Measurements from ENCODE around the gene FSD1L.

The FSD1L gene

GRCh38 chr9:105418588-105419500 is 29.0 kb upstream of the FSD1L start:
- Histone ChIP-seq H2BK5ac (ENCODE audit: low read length) (no peak overlapping the region), H3K23ac (ENCODE audit: low read length) (no peak overlapping the region), H4K5ac (ENCODE audit: low read length) (no peak overlapping the region), H2BK15ac (replicated peaks; ENCODE audit: low read depth) (no peak overlapping the region), H3K27ac (ENCODE audit: low read depth, low read length) (no peak overlapping the region), H2AK5ac (ENCODE audit: low read length) (no peak overlapping the region), H2BK120ac (ENCODE audit: low read depth, low read length) (no peak overlapping the region), H3K4me1 (ENCODE audit: control insufficient read depth, low read depth, low read length) (no peaks in the 10 kb centered on the region), H3K27me3 (ENCODE audit: insufficient read depth, low read length, poor library complexity) (no peaks in the 10 kb centered on the region), H3K4me2 (ENCODE audit: low read length) (no peak overlapping the region), H3K79me1 (ENCODE audit: low read length) (no peaks in the 10 kb centered on the region), H3K18ac (ENCODE audit: low read length) (no peak overlapping the region), H4K8ac (ENCODE audit: low read depth, low read length) (no peak overlapping the region), H3K4me3 (ENCODE audit: low read length) (no peak overlapping the region), H3K9ac (ENCODE audit: low read length) (no peak overlapping the region), H3K4ac (ENCODE audit: low read depth, low read length) (no peak overlapping the region), H3K56ac (ENCODE audit: low read length) (no peak overlapping the region), H3K79me2 (ENCODE audit: control insufficient read depth, insufficient read depth, low read length) (no peaks in the 10 kb centered on the region), H3K36me3 (ENCODE audit: control insufficient read depth, insufficient read depth, low read length) (no peaks in the 10 kb centered on the region)
- no peak for DNase-seq
- WGBS (ENCODE audit: extremely low coverage, insufficient coverage, low lambda C conversion rate), result no CpG with 5 or more reads among the region's 3 CpGs

DNA sequence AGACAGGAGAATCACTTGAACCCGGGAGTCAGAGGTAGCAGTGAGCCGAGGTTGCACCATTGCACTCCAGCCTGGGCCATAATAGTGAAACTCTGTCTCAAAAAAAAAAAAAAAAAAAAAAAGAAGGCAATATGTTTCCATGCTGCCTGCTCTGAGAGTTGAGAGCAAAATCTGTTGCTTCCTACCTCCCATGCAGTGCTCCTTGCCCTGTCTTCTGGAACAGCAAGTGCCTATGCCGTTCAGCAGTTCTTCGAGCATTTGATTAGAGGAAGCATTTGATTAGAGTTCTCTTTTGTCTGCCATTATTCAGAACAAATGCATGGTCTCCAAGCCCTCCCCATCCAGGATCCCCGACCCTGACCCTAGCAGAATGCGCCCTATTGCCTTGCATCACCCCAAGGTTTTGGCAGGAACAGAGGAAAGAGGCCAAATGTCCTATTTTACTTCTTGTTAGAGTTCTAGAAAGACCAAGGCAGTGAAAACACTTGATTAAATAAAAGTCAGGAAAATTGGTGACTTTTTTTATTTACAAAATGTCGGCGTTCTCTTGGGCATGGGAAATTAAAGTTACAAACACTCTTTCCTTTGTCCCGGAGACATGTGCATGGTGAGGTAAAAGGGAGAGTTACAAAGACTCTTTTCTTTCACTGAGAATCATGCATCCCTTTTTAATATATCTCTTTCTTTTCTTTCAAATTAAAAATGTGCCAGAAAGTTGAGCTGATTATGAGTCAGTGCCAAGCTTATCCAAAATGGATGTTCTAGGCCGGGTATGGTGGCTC is 27.8 kb upstream of the FSD1L start:
- no peak overlapping the region for H2BK15ac ChIP-seq (replicated peaks; ENCODE audit: low read depth)
- H4K8ac ChIP-seq (ENCODE audit: low read depth, low read length), result no peak overlapping the region
- H4K5ac ChIP-seq (ENCODE audit: low read length), result no peak overlapping the region
- no peaks in the 10 kb centered on the region for H3K4me1 ChIP-seq (ENCODE audit: control insufficient read depth, low read depth, low read length)
- WGBS (ENCODE audit: extremely low coverage, insufficient coverage, low lambda C conversion rate), result no CpG with 5 or more reads among the region's 10 CpGs
- no peak overlapping the region for H3K18ac ChIP-seq (ENCODE audit: low read length)
- H3K27ac ChIP-seq (ENCODE audit: low read depth, low read length), result no peak overlapping the region
- no peak overlapping the region for H2BK120ac ChIP-seq (ENCODE audit: low read depth, low read length)
- H3K9ac ChIP-seq (ENCODE audit: low read length), result no peak overlapping the region
- no peak overlapping the region for H2BK5ac ChIP-seq (ENCODE audit: low read length)
- DNase-seq, result no peak
- H3K23ac ChIP-seq (ENCODE audit: low read length), result no peak overlapping the region
- no peak overlapping the region for H3K4me2 ChIP-seq (ENCODE audit: low read length)
- H3K4me3 ChIP-seq (ENCODE audit: low read length), result no peak overlapping the region
- no peaks in the 10 kb centered on the region for H3K27me3 ChIP-seq (ENCODE audit: insufficient read depth, low read length, poor library complexity)
- H3K36me3 ChIP-seq (ENCODE audit: control insufficient read depth, insufficient read depth, low read length), result no peaks in the 10 kb centered on the region
- H3K56ac ChIP-seq (ENCODE audit: low read length), result no peak overlapping the region
- H2AK5ac ChIP-seq (ENCODE audit: low read length), result no peak overlapping the region
- H3K4ac ChIP-seq (ENCODE audit: low read depth, low read length), result no peak overlapping the region
- H3K79me1 ChIP-seq (ENCODE audit: low read length), result no peaks in the 10 kb centered on the region
- no peaks in the 10 kb centered on the region for H3K79me2 ChIP-seq (ENCODE audit: control insufficient read depth, insufficient read depth, low read length)

DNA sequence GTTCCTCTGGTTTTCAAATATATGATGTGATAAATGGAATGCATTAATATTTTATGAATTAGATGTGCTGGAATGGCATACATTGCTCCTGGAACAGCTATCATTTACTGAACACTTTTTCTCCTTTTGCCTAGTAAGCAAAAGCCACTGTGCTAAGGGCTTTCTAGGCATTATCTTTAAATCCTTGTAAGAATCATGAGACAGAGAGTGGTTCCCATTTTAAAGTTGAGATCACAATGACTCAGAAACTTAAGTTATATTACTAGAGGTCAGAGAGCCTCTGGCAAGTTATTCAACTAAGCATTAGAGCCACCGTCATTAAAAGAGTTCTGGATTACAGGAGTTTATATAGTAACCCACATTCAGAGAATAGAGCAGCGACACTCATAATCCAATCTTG is 26.7 kb upstream of the FSD1L start:
- Histone ChIP-seq H4K8ac (ENCODE audit: low read depth, low read length) (no peak overlapping the region), H3K4me1 (ENCODE audit: control insufficient read depth, low read depth, low read length) (no peaks in the 10 kb centered on the region), H3K4me2 (ENCODE audit: low read length) (no peak overlapping the region), H2BK120ac (ENCODE audit: low read depth, low read length) (no peak overlapping the region), H3K18ac (ENCODE audit: low read length) (no peak overlapping the region), H3K36me3 (ENCODE audit: control insufficient read depth, insufficient read depth, low read length) (no peaks in the 10 kb centered on the region), H3K79me2 (ENCODE audit: control insufficient read depth, insufficient read depth, low read length) (no peaks in the 10 kb centered on the region), H2BK15ac (replicated peaks; ENCODE audit: low read depth) (no peak overlapping the region), H3K27ac (ENCODE audit: low read depth, low read length) (no peak overlapping the region), H3K79me1 (ENCODE audit: low read length) (no peaks in the 10 kb centered on the region), H3K23ac (ENCODE audit: low read length) (no peak overlapping the region), H2BK5ac (ENCODE audit: low read length) (no peak overlapping the region), H2AK5ac (ENCODE audit: low read length) (no peak overlapping the region), H3K9ac (ENCODE audit: low read length) (no peak overlapping the region), H3K4ac (ENCODE audit: low read depth, low read length) (no peak overlapping the region), H3K27me3 (ENCODE audit: insufficient read depth, low read length, poor library complexity) (no peaks in the 10 kb centered on the region), H3K4me3 (ENCODE audit: low read length) (no peak overlapping the region), H3K56ac (ENCODE audit: low read length) (no peak overlapping the region), H4K5ac (ENCODE audit: low read length) (no peak overlapping the region)
- no CpG with 5 or more reads among the region's 2 CpGs for WGBS (ENCODE audit: extremely low coverage, insufficient coverage, low lambda C conversion rate)
- no peak for DNase-seq

GRCh38 chr9:105421864-105422263 is 26.0 kb upstream of the FSD1L start:
- no peak overlapping the region for H3K4me2 ChIP-seq (ENCODE audit: low read length)
- H4K8ac ChIP-seq (ENCODE audit: low read depth, low read length), result no peak overlapping the region
- H3K4ac ChIP-seq (ENCODE audit: low read depth, low read length), result no peak overlapping the region
- no peak for DNase-seq
- no peaks in the 10 kb centered on the region for H3K36me3 ChIP-seq (ENCODE audit: control insufficient read depth, insufficient read depth, low read length)
- no peak overlapping the region for H2BK15ac ChIP-seq (replicated peaks; ENCODE audit: low read depth)
- no peak overlapping the region for H3K18ac ChIP-seq (ENCODE audit: low read length)
- WGBS (ENCODE audit: extremely low coverage, insufficient coverage, low lambda C conversion rate), result no CpG with 5 or more reads among the region's 5 CpGs
- no peaks in the 10 kb centered on the region for H3K4me1 ChIP-seq (ENCODE audit: control insufficient read depth, low read depth, low read length)
- no peak overlapping the region for H3K56ac ChIP-seq (ENCODE audit: low read length)
- no peaks in the 10 kb centered on the region for H3K27me3 ChIP-seq (ENCODE audit: insufficient read depth, low read length, poor library complexity)
- no peak overlapping the region for H3K27ac ChIP-seq (ENCODE audit: low read depth, low read length)
- H2BK120ac ChIP-seq (ENCODE audit: low read depth, low read length), result no peak overlapping the region
- H3K79me1 ChIP-seq (ENCODE audit: low read length), result no peaks in the 10 kb centered on the region
- H3K23ac ChIP-seq (ENCODE audit: low read length), result no peak overlapping the region
- H3K79me2 ChIP-seq (ENCODE audit: control insufficient read depth, insufficient read depth, low read length), result no peaks in the 10 kb centered on the region
- H2AK5ac ChIP-seq (ENCODE audit: low read length), result no peak overlapping the region
- no peak overlapping the region for H3K4me3 ChIP-seq (ENCODE audit: low read length)
- H4K5ac ChIP-seq (ENCODE audit: low read length), result no peak overlapping the region
- no peak overlapping the region for H2BK5ac ChIP-seq (ENCODE audit: low read length)
- H3K9ac ChIP-seq (ENCODE audit: low read length), result no peak overlapping the region

DNA sequence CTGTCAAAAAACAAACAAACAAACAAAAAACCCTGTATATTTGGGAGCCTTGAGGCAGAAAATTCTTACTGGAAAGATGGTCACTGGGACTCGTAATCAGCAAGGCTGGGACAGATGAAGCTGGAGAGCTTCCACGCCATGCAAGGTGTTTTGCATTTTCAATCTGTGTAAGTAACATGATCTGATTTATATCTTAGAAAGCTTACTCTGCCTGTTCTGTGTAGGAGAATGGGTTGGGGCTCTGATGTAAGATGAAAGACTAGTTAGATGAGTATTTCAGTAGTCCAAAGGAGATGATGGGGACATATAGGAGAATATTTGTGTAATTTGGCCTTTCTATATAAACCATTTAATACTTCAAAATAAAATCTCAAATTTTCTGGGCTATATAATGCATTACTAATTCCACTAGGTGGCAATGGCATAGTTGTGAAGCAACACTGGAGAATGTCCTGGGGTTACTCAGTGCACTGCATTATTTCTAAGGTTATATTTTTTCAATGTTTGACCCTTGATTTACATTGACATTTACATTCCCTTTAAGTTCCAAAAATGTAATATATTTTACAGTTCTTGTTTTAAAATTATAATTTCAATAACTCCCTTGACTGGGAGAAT is 21.9 kb upstream of the FSD1L start:
- Histone ChIP-seq H3K27me3 (ENCODE audit: insufficient read depth, low read length, poor library complexity) (no peaks in the 10 kb centered on the region), H3K18ac (ENCODE audit: low read length) (no peak overlapping the region), H2BK5ac (ENCODE audit: low read length) (no peak overlapping the region), H3K23ac (ENCODE audit: low read length) (no peak overlapping the region), H3K9ac (ENCODE audit: low read length) (no peak overlapping the region), H4K5ac (ENCODE audit: low read length) (no peak overlapping the region), H3K36me3 (ENCODE audit: control insufficient read depth, insufficient read depth, low read length) (no peaks in the 10 kb centered on the region), H3K27ac (ENCODE audit: low read depth, low read length) (no peak overlapping the region), H2BK15ac (replicated peaks; ENCODE audit: low read depth) (no peak overlapping the region), H3K4me1 (ENCODE audit: control insufficient read depth, low read depth, low read length) (no peaks in the 10 kb centered on the region), H3K79me2 (ENCODE audit: control insufficient read depth, insufficient read depth, low read length) (no peaks in the 10 kb centered on the region), H3K4ac (ENCODE audit: low read depth, low read length) (no peak overlapping the region), H4K8ac (ENCODE audit: low read depth, low read length) (no peak overlapping the region), H2BK120ac (ENCODE audit: low read depth, low read length) (no peak overlapping the region), H3K56ac (ENCODE audit: low read length) (no peak overlapping the region), H3K79me1 (ENCODE audit: low read length) (no peaks in the 10 kb centered on the region), H3K4me3 (ENCODE audit: low read length) (no peak overlapping the region), H3K4me2 (ENCODE audit: low read length) (no peak overlapping the region), H2AK5ac (ENCODE audit: low read length) (no peak overlapping the region)
- WGBS (ENCODE audit: extremely low coverage, insufficient coverage, low lambda C conversion rate), result no CpG with 5 or more reads among the region's 2 CpGs
- no peak for DNase-seq
